GM21423 (cell line): ENCODE data around the gene MAP2K6.
A peak's percentile ranks its signal among the peaks of the same experiment; 100 is the strongest.

Experiments used
- ATAC-seq: cut with Tn5 transposase; IDR thresholded peaks from one replicate; pipeline ENCODE4 v1.9.1; 2021; ENCODE audit warnings: mild to moderate bottlenecking, moderate library complexity; ENCODE audit not compliant: unreplicated experiment

Gene MAP2K6

DNA sequence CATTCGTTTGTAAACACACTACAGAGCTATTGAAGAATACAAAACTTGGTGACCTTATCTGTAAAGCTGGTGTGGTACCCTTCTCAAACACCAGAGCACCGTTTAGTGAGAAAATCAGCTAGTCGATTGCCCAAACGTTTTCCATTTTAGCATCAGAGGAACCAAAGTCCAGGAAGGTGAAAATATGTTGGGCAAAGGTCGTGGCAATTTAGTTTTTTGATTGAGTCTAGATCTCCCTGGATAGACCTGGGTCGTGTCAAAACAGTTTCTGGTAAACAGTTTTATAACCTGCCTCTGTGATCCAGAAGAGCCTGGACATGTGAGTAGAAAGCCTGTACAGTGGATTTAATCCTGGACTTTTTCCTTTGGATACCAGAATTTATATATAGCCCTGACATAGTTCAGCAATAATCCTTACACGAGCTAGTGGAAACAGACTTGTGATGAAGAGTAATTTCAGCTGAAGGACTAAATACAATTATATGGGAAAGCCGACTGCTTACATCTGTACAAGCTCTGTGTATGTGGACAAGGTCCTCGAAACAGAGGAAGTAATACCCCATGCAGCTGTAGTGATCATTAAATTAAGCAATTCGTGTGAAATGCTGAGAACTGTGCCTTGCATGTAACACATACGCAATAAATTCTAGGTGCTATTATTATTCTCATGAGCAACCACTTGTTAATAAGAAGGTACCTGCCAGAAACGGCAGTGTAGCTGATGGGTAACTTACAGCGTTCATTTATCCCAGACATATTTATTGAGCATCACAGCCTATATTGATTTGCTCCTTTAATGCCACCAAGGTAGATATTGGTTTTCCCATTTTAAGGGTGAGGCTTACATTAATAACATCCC lies 72.5 kb downstream of the MAP2K6 start:
- ATAC-seq, result no peak

- ATAC-seq, result no peak
Measured at GRCh38 chr17:69489313-69489712, 74.8 kb downstream of the MAP2K6 start.

- no peak for ATAC-seq
Measured at GRCh38 chr17:69492410-69493071, 78.0 kb downstream of the MAP2K6 start.

GRCh38 chr17:69495787-69496186 lies 81.3 kb downstream of the MAP2K6 start:
- ATAC-seq, result no peak

DNA sequence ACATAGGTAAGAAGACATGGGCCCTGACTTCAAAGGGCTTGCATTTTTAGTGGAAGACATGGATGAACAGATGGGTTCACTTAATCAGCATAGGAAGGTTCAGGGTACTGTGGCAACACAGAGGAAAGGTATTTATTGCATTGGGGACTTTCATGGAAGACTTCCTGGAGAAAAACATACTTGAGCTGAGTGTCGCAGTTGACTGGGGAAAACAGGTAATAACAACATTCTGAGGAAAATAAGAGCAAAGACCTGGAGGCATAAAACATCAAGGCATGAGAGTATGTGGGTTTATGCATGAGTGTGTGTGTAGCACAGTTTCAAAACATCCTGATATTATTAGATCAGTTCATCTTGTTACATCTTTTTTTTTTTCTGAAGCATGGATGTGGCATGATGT lies 82.7 kb downstream of the MAP2K6 start:
- ATAC-seq, result no peak

DNA sequence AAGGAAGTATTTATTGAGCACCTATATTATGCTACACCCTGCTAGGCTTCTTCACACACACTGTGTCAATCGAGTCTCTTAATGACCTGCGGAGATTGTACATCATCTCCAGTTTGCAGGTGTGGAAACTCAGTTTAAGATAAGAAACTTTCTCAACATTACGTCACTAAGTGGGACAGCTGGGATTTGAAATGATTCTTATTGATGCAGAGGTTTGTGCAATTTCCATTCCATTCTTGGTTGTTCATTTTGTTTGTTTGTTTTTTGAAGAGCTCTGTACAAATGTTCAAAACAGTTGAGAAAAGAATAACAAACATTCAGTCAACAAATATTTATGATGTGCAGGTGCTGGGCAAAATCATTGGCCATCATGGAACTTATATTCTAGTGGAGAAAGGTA lies 84.8 kb downstream of the MAP2K6 start:
- ATAC-seq, result no peak

DNA sequence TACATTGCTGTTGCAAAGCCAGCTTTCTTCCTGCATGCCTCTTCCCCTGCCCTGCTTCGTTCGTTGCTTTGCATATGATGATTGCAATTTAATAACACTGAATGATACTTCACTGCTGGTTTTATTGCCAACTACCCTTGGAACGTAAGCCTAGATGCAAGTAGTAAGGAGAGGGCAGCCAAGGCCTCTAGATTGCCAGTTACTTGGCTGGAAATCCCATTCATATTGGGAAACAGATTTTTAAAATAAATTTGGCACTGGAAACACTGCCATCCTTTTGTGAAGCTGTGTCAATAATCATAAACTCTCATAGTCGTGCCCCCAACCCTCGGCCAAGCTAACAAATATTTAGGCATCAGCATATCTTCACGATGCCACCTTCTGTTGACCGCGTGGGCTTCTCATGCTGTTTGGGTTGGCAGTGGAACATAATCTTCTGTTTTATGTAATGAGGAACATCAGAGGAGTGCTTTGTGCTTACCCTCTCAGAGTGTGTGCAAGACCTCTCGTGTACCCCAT lies 86.5 kb downstream of the MAP2K6 start:
- no peak for ATAC-seq

- peak; percentile 39 for ATAC-seq
Measured at GRCh38 chr17:69501591-69502468, 87.3 kb downstream of the MAP2K6 start.

GRCh38 chr17:69503711-69504110 lies 89.2 kb downstream of the MAP2K6 start:
- ATAC-seq, result peak; percentile 85

GRCh38 chr17:69505740-69506139 lies 91.2 kb downstream of the MAP2K6 start:
- no peak for ATAC-seq

DNA sequence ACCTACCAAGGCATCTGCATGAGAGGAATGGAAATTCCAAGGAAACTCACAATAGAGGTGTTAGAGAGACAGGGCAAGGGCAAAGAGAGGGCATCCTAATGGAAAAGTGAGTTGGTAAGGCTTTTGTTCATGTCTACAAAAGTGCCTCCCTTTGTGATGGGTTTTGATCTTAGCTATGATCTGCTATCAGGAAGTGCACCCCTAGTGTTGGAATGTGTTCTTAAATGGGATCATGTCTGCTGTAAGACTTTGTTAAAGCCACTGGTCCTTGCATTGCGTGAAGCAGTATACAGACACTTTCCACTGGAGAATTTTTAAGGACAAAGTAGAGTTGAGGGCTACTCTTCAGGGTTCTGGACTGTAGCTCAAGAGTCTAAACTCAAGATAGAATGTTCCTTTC lies 92.0 kb downstream of the MAP2K6 start:
- no peak for ATAC-seq

GRCh38 chr17:69508814-69509213 lies 94.3 kb downstream of the MAP2K6 start:
- ATAC-seq, result no peak

- no peak for ATAC-seq
Measured at GRCh38 chr17:69511250-69511649, 96.8 kb downstream of the MAP2K6 start.

DNA sequence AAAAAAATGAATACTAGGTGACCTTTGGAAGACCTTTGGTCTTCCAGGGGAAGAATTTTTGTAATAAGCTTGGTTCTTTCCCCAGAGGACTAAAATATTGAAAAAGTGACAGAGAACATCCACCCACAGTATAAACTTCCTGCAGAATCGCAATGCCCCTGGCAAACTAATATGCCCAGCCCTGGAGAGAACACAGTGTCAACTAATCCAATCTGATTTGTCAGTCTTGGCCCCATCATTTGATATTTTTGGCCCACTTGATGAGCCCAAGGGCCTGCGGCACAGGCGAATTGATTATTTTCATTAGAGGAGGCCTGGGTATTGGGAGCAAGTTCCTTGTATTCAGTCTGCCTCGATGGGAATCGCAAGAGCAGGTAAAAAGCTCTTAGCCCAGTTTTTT lies 98.4 kb downstream of the MAP2K6 start:
- no peak for ATAC-seq

DNA sequence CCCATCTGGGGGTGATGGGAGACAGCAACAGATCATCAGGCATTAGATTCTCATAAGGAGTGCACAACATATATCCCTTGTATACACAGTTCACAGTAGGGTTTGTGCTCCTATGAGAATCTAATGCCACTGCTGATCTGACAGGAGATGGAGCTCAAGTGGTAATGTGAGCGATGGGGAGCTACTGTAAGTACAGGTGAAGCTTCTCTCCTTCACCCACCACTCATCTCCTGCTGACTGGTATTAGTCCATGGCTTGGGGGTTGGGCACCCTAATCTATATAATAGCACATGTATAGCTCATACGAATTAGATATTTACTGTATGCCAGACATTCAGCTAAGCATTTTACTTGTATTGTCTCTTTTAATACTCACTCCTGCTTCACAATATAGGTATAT lies 101.7 kb downstream of the MAP2K6 start:
- ATAC-seq, result no peak

GRCh38 chr17:69516911-69517310 lies 102.4 kb downstream of the MAP2K6 start:
- ATAC-seq, result peak; percentile 91

- no peak for ATAC-seq
Measured at GRCh38 chr17:69518951-69519350, 104.5 kb downstream of the MAP2K6 start.

- ATAC-seq, result peak; percentile 85
Measured at GRCh38 chr17:69523244-69523861, 108.9 kb downstream of the MAP2K6 start.

- ATAC-seq, result no peak
Measured at GRCh38 chr17:69524854-69525253, 110.4 kb downstream of the MAP2K6 start.

DNA sequence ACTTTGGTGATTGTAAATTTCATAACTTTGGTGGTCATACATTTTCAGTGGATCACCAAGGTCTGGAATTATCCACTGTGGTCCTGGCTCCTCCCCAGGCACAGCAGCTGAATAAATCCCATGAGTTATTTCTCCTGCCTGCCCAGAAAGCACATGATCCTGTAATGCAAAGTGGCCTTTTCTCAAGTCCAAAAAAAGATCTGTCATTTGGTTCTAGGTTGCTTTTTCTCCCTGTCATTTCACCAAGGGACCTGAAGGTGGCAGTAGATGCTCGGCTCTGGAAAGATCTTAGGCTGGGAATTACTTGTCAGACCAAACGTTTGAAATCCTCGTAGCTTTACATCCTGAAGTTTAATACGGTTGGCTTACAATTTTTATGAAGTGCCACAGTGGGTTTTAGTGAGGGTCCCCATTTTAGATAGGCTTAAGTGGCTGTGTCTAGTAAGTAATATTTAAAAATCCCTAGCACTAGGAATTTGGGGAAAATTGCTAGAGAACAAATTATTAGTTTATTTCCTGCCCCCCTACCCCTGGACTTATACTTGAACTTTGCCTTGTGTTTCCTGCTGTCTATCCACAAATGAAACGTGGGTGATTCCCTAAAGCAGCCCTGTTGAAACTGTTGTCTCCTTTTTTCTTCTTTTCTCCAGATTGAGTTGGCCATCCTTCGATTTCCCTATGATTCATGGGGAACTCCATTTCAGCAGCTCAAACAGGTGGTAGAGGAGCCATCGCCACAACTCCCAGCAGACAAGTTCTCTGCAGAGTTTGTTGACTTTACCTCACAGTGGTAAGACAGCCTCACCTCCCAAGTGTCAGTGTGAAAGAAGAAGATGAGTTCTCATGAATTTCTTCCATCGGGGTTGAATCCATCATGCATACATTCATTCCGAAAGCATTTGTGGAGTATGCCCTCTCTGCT lies 111.7 kb downstream of the MAP2K6 start:
- ATAC-seq, result no peak
